Measurements from ENCODE around the gene PTDSS2.
A peak's percentile ranks its signal among the peaks of the same experiment; 100 is the strongest.

Gene PTDSS2

DNA sequence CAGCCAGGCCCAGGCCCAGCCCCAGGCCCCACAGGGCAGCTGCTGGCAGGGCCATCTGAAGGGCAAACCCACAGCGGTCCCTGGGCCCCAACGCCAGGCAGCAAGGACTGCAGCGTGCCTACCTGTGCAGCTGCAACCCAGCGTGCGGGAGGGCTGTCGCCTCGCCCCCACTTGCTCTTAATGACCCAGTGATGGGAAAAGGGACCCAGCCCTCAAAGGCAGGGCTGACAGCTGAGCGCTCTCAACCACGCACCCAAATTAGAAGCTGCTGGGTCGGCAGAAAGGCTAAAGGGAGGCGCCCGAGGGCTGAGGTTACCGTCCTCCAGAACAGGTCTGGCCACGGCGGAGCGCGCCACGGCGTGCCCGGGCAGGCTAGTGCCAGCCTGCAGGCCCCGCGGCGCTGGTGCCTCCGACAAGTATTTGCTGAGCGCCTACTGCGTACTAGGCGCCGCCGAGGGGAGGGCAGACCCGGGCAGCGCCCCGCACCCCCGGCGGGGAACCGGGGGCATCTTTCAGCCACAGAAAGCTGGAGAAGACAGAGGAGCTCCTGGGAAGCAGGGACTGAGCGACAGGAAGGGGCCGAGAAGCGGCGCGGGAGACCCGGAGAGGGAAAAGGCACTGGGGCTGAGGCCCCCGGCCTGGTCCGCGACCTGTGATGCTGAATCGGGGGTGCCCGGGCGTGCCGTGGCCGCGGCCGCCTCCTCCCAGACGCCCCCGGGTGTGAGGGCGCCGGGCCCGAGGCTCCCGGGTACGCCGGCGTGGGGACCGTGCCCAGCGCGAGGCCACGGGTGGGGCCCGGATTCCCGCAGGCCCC lies 84.5 kb downstream of the PTDSS2 start:
- in situ Hi-C loops (cut with MboI; ENCODE audit: low pct_unique_long_range_greater_than_20kb, low sequenced_read_pairs), result no loop called here
- peak; percentile 40 for DNase-seq

DNA sequence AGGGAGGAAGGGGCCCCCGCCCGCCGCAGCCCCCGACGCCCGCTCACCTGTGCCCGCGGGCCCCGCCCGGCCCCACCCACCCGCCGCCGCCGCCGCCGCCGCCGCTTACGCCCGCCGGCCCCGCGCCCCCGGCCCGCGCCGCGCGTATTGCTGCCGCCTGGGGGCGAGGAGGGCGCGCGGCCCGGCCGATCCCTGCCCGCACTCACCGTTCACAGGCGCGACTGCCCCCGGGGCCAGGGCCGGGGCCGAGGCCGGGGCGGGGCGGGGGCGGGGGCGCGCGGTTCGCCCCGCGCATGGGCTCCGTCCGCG lies 85.1 kb downstream of the PTDSS2 start:
- no peak for DNase-seq

DNA sequence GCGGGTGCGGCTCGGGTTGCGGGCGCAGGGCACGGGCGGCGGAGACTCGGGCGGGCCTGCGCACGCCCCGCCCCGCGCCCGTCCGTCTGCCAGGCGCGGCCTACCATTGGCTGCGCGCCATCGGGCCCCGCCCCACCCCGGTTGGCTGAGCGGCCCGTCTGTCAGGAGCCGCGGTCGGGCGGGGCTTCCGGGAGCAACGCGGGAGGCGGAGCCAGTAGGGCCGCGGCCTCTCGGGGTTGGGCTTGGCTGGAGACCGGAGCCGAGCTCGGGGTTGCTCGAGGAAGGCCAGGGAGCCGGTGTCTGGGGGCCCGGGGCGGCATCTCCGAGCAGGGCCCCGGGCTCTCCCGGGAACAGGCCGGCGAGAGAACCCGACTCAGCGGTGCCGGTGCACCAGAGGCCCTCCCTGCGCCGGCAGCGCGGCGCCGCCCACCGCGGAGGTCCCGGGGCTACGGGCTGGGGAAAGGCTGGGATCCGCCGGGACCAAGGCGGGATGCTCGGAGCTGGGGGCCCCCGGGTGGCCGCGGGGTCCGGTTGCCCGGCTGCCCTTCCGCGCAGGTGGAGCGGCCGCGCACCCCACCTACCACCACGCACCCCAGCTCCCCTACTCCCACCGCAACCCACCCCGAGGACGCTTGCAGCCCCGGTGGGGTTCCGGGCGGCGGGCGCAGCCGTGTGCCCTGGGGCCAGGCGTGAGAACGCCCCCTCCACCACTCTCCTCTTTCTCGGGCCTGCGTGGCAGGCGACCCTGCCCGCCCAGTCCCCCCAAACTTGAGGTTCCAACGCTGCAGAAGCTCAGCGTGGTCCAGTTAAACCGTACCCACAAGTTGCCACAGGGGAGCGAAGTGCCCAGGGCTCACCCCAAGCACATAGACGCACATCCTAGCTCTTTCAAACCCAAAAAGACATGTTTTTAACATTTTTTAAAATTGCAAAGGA lies 85.7 kb downstream of the PTDSS2 start, which contains the start of gene HRAS:
TSS of gene HRAS (minus strand) at position 58 of the 936 bp plus-strand sequence.
- DNase-seq, result peak; percentile 93

More for the DNA sequence above, 85.1 kb downstream of the PTDSS2 start:
- in situ Hi-C loops (cut with MboI; ENCODE audit: low pct_unique_long_range_greater_than_20kb, low sequenced_read_pairs), result no loop called here

DNA sequence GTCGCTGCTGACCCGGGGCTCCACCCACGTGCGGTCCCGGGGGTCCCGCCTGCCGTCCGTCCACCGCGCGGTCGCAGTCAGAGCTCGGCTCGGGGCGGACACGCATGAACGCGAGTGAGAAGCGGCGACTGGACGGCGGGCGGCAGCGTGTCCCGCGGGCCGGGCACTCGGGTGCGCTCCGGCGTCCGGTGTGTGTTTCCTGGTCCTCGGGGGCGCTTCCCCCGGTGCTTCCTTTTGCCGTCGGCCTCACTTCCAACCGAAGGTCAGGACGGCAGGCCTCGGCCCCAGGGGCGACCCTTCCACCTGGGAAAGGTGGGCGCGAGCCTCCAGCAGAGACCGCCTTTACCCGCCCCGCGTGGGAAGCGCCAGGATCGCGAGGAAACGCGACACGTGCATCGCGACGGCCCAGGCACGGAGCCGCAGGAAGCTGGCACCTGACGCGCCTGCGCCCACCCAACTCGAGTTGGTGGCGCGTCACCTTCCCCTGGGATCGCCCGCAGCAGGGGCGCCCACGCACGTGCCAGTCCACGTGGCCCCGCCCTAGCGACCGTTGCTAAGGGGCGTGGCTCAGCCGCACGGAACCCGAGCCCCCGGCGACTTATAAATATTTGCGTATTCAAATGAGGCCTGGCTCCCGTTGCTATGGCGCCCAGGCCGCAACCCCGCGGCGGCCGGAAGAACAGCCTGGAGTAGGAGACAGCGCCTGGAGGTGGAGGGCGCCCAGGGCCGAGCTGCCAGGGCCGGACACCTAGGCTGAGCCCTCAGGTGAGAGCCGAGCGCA lies 87.0 kb downstream of the PTDSS2 start, which contains the start of gene LRRC56:
TSS of gene LRRC56 (plus strand) at position 687 of the 781 bp plus-strand sequence. CDS start 3,158 bp downstream, outside the sequence.
- DNase-seq, result no peak
- in situ Hi-C loops (cut with MboI; ENCODE audit: low pct_unique_long_range_greater_than_20kb, low sequenced_read_pairs), result no loop called here

More for the DNA sequence above, 85.7 kb downstream of the PTDSS2 start, which contains the start of gene HRAS:
- in situ Hi-C loops (cut with MboI; ENCODE audit: low pct_unique_long_range_greater_than_20kb, low sequenced_read_pairs), result no loop called here

DNA sequence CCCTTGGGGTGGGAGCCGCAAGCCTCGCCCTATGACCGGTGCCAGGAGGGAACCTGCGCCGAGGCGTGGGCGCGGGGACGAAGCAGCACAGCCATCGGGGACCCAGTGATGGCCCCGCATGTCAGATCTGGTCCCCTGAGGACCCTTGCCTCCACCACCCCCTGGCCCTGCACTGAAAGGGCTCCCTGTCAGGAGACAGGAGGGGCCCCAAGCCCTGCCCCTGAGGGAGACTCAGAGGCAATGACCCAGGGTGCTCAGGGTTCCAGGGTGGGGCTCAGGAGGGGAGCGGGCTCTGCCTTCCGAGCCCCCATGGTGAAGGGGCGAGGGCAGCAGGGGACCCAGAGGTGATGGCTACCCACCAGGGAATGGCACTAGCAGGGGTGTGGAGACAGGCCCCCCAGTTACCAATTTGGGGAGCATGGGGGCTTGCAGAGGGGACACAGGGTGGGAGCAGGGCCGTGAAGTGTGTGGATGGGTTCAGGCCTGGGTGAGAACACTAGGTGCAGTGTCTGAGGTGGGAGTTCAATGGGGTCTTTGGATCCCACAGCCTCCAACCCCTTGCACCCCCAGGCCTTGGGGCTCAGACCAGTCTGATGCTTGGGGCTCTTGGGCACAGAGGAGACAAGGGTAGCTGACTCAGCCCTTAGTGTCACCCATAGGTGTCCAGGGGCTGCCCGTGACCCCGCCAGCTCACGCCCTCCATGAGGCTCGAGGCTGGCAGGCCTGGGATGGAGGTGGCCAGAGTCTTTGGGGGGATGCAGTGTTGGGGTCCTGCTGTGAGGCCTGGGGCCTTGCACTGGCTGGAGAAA lies 87.7 kb downstream of the PTDSS2 start:
- DNase-seq, result no peak
- in situ Hi-C loops (cut with MboI; ENCODE audit: low pct_unique_long_range_greater_than_20kb, low sequenced_read_pairs), result no loop called here

DNA sequence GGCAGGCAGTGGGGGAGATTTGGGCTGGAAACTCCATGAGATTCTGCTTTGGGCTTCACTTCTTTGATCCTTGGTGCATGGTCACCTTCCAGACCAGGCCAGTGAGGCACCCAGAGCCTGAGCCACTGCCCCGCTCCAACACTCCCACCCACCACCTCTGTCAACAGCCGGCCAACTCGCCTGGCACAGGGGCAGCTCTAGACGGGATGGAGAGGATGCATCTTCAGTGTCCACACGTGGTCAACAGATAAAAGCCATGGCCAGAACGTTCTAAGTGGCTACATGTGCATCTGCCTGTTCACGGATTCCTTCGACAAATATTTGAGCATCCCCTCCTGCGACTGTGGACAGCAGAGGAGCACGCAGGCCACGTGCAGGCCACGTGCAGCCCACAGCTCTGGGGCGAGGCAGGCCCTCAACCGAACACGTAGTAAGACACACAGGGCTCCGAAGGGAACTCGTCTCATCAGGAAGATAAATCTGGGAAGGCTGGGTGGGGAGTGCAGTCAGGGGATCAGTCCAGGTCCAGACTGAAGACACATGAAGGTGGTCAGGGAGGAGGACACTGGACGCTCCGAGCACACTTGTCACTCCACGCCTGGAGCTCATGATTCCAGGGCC lies 88.5 kb downstream of the PTDSS2 start:
- in situ Hi-C loops (cut with MboI; ENCODE audit: low pct_unique_long_range_greater_than_20kb, low sequenced_read_pairs), result no loop called here
- DNase-seq, result no peak

DNA sequence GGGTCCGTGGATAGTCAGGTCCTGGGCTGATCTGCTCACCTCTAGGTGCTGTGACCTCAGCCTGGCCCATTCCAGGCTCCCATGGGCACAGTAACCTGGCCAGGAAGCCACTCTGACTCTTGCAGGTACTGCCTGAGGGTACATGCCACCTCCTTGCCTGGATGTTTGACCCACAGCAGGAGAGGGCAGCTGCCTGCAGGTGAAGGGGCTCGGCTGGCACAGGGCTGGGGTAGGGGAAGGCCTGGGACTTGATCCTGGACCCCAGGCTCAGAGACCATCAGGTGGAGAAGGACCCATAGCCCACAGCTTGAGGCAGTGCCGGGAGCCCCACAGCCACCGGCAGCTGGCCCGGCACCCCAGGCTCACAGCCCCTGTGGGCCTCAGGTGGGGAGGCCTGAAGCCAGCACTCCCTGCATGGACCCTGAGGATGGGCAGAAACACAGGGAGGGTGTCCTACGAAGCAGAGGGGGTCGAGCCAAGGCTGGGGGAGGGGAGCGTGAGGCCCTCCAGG lies 89.9 kb downstream of the PTDSS2 start:
- in situ Hi-C loops (cut with MboI; ENCODE audit: low pct_unique_long_range_greater_than_20kb, low sequenced_read_pairs), result no loop called here
- no peak for DNase-seq
